ENCODE data around the gene BABAM2. TPM values are rescaled to one million over a fixed set of nuclear protein-coding genes. Genes with fewer than 3 reads are reported as not detected.

The BABAM2 gene
- total RNA-seq, 1 experiment from 2014 or later, result 43.5 TPM

DNA sequence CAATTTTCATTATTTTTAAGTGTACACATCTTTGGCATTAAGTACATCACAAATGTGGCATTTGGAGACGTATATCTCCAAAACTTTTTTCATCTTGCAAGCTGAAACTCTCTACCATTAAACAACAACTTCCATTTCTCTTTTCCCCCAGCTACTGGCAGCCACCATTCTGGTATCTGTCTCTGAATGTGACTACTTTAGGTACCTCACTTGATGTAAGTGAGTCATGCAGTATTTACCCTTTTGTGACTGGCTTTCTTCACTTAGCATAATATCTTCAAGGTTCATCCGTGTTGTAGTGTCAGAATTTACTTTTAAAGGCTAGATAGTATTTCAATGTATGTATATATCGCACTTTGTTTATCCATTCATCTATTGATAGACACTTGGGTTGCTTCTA is 17.0 kb downstream of the BABAM2 start:
- intact Hi-C loops (cut with micrococcal nuclease; ENCODE audit: unreplicated experiment), result no loop called here
- Mint-ChIP-seq H3K4me1 (ENCODE audit: low read depth, unreplicated experiment) (peaks cover 2% of the 10 kb centered on the region), H3K36me3 (ENCODE audit: insufficient read depth, unreplicated experiment) (peaks cover 13% of the 10 kb centered on the region), H3K9me3 (ENCODE audit: low read depth, unreplicated experiment) (no peaks in the 10 kb centered on the region), H3K27ac (ENCODE audit: unreplicated experiment) (no peak overlapping the region), H3K27me3 (ENCODE audit: unreplicated experiment) (no peaks in the 10 kb centered on the region), H3K4me3 (ENCODE audit: low read depth, unreplicated experiment) (no peak overlapping the region)
- CTCF ChIA-PET, result no interaction called here
- TF ChIP-seq, protein P1, sequence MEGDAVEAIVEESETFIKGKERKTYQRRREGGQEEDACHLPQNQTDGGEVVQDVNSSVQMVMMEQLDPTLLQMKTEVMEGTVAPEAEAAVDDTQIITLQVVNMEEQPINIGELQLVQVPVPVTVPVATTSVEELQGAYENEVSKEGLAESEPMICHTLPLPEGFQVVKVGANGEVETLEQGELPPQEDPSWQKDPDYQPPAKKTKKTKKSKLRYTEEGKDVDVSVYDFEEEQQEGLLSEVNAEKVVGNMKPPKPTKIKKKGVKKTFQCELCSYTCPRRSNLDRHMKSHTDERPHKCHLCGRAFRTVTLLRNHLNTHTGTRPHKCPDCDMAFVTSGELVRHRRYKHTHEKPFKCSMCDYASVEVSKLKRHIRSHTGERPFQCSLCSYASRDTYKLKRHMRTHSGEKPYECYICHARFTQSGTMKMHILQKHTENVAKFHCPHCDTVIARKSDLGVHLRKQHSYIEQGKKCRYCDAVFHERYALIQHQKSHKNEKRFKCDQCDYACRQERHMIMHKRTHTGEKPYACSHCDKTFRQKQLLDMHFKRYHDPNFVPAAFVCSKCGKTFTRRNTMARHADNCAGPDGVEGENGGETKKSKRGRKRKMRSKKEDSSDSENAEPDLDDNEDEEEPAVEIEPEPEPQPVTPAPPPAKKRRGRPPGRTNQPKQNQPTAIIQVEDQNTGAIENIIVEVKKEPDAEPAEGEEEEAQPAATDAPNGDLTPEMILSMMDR (IDR thresholded peaks at IDR 0.05; ENCODE audit: unreplicated experiment), result no peak
- DNase-seq, result no peak
- no TSS peak for BruUV-seq (replicated peaks)

DNA sequence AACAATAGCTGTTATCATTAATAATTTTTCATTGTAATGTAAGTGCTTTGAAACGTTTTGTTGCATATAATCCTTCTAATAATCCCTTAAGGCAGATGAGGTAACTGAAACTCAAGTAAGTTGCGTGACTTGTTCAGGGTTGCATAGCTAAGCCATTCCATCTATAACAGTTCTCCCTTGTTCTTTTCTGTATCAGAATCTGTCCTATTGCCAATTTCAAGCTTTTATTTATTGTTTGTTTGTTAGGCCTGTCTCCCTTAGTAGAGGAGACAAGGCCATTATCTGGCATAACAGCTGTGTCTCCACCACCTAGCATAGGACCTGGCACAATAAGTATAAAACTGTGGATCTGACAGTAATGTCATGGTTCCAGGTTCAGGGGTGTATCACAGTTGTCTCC is 19.4 kb downstream of the BABAM2 start:
- TF ChIP-seq, protein P1 (IDR thresholded peaks at IDR 0.05; ENCODE audit: unreplicated experiment), result no peak
- CTCF ChIA-PET, result interaction anchor here (0.5 kb wide), 1 partner anchor 224 kb away, joined by 7 read pairs; no protein-coding TSS in a partner anchor
- peaks cover 7% of the 10 kb centered on the region for H3K4me1 Mint-ChIP-seq (ENCODE audit: low read depth, unreplicated experiment)
- no peaks in the 10 kb centered on the region for H3K27me3 Mint-ChIP-seq (ENCODE audit: unreplicated experiment)
- no peaks in the 10 kb centered on the region for H3K9me3 Mint-ChIP-seq (ENCODE audit: low read depth, unreplicated experiment)
- BruUV-seq (replicated peaks), result no TSS peak
- DNase-seq, result no peak
- intact Hi-C loops (cut with micrococcal nuclease; ENCODE audit: unreplicated experiment), result no loop called here
- no peak overlapping the region for H3K4me3 Mint-ChIP-seq (ENCODE audit: low read depth, unreplicated experiment)
- peaks cover 8% of the 10 kb centered on the region for H3K36me3 Mint-ChIP-seq (ENCODE audit: insufficient read depth, unreplicated experiment)
- no peak overlapping the region for H3K27ac Mint-ChIP-seq (ENCODE audit: unreplicated experiment)

DNA sequence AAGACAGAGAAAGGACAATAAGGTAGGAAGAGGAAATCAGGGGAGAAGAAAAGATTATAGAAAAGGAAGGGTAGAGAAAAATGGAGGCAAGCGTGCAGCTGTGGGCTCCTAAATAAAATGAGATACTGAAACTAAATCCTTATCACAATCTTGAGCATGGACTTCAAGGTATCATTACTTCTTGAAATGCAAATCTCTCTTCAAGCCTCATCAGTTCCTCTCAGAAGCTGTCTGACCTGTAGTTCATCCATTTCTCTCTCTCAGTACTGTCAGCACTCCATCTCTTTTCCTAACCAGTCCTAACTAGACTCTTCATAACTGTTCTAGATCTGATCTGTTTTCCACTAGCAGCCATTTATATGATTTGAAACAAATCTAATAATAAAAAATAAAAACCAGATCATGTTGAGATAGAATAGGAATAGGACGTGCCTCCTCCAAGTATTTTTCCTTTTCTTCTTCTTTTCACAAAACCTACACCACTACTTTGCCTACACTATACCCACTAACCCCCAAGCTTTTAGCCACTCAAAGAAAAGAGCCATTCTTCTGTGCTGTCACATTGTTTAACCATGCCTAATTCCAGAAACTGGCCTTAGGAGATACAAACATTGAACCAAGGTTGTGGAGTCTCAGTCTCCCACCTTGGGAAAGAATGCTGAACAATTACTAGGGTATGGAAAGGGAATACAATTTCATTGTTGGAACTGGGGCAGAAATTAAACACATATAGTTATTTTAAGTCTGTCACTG is 21.1 kb downstream of the BABAM2 start:
- no peak overlapping the region for H3K4me3 Mint-ChIP-seq (ENCODE audit: low read depth, unreplicated experiment)
- H3K36me3 Mint-ChIP-seq (ENCODE audit: insufficient read depth, unreplicated experiment), result no peaks in the 10 kb centered on the region
- no peaks in the 10 kb centered on the region for H3K9me3 Mint-ChIP-seq (ENCODE audit: low read depth, unreplicated experiment)
- intact Hi-C loops (cut with micrococcal nuclease; ENCODE audit: unreplicated experiment), result no loop called here
- H3K4me1 Mint-ChIP-seq (ENCODE audit: low read depth, unreplicated experiment), result peaks cover 7% of the 10 kb centered on the region
- TF ChIP-seq, protein P1 (IDR thresholded peaks at IDR 0.05; ENCODE audit: unreplicated experiment), result no peak
- no peaks in the 10 kb centered on the region for H3K27me3 Mint-ChIP-seq (ENCODE audit: unreplicated experiment)
- no peak for DNase-seq
- CTCF ChIA-PET, result no interaction called here
- no TSS peak for BruUV-seq (replicated peaks)
- H3K27ac Mint-ChIP-seq (ENCODE audit: unreplicated experiment), result peak overlapping the region; percentile 8

DNA sequence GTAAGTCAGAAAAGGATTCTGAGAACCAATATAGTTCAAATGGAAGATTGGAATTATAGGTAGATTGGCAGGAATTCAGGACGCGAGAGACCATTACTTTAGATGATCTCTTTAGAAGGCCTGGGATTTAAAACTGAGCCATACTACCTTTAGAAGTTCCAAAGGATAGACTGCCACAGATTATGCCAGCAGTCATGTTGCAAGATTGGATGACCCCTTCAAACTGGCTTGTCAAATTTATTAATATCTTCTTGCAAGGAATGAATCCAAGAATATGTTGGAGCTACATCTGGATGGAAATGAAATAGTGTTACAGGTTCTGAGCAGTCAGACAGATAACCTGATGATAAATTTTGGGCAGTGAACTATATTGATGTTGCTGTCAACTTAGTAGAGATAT is 22.0 kb downstream of the BABAM2 start:
- Mint-ChIP-seq H3K27me3 (ENCODE audit: unreplicated experiment) (no peaks in the 10 kb centered on the region), H3K9me3 (ENCODE audit: low read depth, unreplicated experiment) (no peaks in the 10 kb centered on the region), H3K4me1 (ENCODE audit: low read depth, unreplicated experiment) (peaks cover 7% of the 10 kb centered on the region), H3K36me3 (ENCODE audit: insufficient read depth, unreplicated experiment) (no peaks in the 10 kb centered on the region), H3K27ac (ENCODE audit: unreplicated experiment) (no peak overlapping the region), H3K4me3 (ENCODE audit: low read depth, unreplicated experiment) (no peak overlapping the region)
- no peak for DNase-seq
- TF ChIP-seq, protein P1 (IDR thresholded peaks at IDR 0.05; ENCODE audit: unreplicated experiment), result no peak
- CTCF ChIA-PET, result no interaction called here
- intact Hi-C loops (cut with micrococcal nuclease; ENCODE audit: unreplicated experiment), result no loop called here
- BruUV-seq (replicated peaks), result no TSS peak
